ENCODE measurements around the gene SPOCD1. TPM values are rescaled to one million over a fixed set of nuclear protein-coding genes. Genes with fewer than 3 reads are reported as not detected.
A peak's percentile ranks its signal among the peaks of the same experiment; 100 is the strongest.

The SPOCD1 gene
- total and polyA plus RNA-seq, 2 donors from 2014 or later, result 0.22 to 0.98 TPM

DNA sequence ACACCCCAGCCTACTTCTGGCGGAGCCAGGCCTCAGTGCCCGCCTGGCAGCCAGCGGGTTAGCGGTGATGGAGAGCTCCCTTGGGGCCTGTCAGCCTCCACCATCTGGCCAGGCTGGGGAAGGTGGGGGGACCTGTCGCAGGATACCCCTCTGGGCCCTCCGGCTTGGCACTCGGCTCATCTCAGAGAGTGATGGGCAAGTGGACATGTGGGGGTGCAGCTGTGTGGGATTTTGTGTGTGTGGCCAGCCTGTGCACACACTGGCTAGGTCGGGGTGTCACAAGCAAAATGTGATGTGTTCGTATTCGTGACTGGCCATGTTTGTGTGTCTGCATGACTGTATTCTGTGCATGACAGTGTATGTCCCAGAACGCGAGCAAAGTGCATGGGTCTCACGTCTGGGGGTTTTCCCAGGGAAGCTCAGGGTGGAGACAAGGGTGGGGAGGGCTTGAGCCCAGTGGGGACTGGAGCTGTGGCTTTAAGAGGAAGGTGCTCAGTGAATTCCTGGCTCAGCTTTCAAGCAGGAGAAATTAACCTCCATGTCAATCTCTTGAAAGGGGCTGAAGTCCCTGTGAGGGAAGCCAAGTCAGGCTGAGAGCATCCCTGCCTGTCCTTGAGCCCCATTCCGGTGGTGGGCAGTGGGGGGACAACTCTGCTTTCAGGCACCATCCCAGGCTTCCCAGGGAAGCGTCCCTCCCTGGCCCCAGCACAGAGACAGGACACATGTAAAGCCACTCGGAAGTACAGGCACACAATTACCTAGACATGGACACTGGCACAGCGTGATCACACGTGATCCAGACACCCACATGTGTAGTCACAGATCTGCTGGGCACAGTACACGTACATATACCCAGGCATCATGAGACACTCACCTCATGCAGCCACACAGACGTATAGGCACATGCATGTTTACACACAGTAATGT lies 30.5 kb downstream of the SPOCD1 start:
- Histone ChIP-seq H3K36me3 (ENCODE audit: control insufficient read depth in 2 of 3, insufficient read depth in 3 of 3, low read length in 3 of 3) (no peaks in the 10 kb centered on the region), H3K9me3 (ENCODE audit: control insufficient read depth in 2 of 3, insufficient read depth in 1 of 3, low read length in 3 of 3) (no peaks in the 10 kb centered on the region), H3K27me3 (ENCODE audit: control insufficient read depth, insufficient read depth, low read length) (no peaks in the 10 kb centered on the region), H3K4me3 (ENCODE audit: low read length in 3 of 3) (no peak overlapping the region), H3K9ac (ENCODE audit: low read length in 3 of 3) (no peak overlapping the region), H3K4me1 (ENCODE audit: control insufficient read depth in 2 of 3, insufficient read depth in 2 of 3, low read depth in 1 of 3, low read length in 3 of 3) (peaks cover 0 to 3% (median 0%) of the 10 kb centered on the region in 3 donors), H3K27ac (ENCODE audit: low read depth in 2 of 2, low read length in 2 of 2) (no peak overlapping the region)
- FAIRE-seq (no peak), DNase-seq (peak in 2 of 5 donors; percentile 59 to 73)
- TF ChIP-seq, protein P1, sequence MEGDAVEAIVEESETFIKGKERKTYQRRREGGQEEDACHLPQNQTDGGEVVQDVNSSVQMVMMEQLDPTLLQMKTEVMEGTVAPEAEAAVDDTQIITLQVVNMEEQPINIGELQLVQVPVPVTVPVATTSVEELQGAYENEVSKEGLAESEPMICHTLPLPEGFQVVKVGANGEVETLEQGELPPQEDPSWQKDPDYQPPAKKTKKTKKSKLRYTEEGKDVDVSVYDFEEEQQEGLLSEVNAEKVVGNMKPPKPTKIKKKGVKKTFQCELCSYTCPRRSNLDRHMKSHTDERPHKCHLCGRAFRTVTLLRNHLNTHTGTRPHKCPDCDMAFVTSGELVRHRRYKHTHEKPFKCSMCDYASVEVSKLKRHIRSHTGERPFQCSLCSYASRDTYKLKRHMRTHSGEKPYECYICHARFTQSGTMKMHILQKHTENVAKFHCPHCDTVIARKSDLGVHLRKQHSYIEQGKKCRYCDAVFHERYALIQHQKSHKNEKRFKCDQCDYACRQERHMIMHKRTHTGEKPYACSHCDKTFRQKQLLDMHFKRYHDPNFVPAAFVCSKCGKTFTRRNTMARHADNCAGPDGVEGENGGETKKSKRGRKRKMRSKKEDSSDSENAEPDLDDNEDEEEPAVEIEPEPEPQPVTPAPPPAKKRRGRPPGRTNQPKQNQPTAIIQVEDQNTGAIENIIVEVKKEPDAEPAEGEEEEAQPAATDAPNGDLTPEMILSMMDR (IDR thresholded peaks at IDR 0.05; ENCODE audit: borderline replicate concordance, extremely low read depth, insufficient read depth), result no peak
- intact Hi-C loops (cut with DNase I), result no loop called here

DNA sequence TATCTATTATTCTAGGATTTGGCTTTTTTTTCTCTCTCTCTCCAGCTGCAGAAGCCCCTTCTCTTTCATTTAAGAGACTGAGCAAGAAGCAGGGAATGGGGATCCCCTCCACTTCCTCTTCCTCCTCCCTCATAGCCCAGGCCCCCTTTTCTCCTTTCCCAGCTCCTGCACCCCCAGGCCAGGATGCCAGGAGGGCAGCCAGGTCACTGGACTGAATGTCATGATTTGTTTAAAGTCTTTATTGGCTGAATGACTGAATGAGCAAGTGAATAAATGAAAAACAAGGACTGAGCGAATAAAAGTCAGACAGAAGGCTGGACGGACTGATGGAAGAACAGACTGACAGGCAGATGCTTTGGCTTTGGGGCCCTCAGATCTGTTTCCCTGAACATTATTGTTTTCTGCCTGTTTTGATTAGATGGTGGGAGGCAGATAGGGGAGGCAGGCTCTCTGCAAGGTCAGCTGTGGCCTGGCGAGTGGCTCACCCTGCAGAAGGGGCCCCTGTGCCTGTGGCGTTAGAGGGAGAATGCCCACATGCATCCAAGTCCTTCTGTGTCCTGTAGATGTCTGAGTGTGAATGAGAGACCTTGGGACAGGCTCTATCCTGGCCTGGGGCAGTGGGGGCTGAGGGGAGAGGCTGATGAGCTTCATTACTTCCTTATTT lies 31.3 kb downstream of the SPOCD1 start:
- no peak for FAIRE-seq
- no peaks in the 10 kb centered on the region for H3K9me3 ChIP-seq (ENCODE audit: control insufficient read depth in 2 of 3, insufficient read depth in 1 of 3, low read length in 3 of 3)
- no peaks in the 10 kb centered on the region for H3K27me3 ChIP-seq (ENCODE audit: control insufficient read depth, insufficient read depth, low read length)
- H3K27ac ChIP-seq (ENCODE audit: low read depth in 2 of 2, low read length in 2 of 2), result no peak overlapping the region
- TF ChIP-seq, protein P1 (IDR thresholded peaks at IDR 0.05; ENCODE audit: borderline replicate concordance, extremely low read depth, insufficient read depth), result no peak
- H3K4me1 ChIP-seq (ENCODE audit: control insufficient read depth in 2 of 3, insufficient read depth in 2 of 3, low read depth in 1 of 3, low read length in 3 of 3), result peaks cover 0 to 3% (median 0%) of the 10 kb centered on the region in 3 donors
- H3K9ac ChIP-seq (ENCODE audit: low read length in 3 of 3), result no peak overlapping the region
- no peak overlapping the region for H3K4me3 ChIP-seq (ENCODE audit: low read length in 3 of 3)
- intact Hi-C loops (cut with DNase I), result no loop called here
- H3K36me3 ChIP-seq (ENCODE audit: control insufficient read depth in 2 of 3, insufficient read depth in 3 of 3, low read length in 3 of 3), result no peaks in the 10 kb centered on the region
- peak in 1 of 5 donors; percentile 13 for DNase-seq

DNA sequence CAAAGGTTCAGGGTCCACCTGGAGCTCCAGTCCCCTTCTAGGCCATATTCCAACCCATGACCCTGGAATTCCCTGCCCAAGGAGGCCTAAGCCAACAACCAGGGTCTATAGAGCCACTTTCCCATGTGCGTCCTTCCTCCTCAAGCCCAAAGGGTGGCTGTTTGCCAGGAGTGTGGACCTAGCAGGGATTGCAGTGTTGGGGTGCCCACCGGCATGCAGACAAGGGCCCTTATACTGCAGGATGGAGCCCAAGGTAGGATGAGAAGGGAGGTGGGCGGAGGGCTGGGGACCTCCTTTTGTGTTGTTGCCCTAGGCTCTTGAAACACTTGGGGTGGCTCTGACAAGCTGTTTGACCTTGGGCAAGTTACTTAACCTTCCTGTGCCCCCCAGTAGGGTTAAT lies 32.0 kb downstream of the SPOCD1 start:
- Histone ChIP-seq H3K36me3 (ENCODE audit: control insufficient read depth in 2 of 3, insufficient read depth in 3 of 3, low read length in 3 of 3) (no peaks in the 10 kb centered on the region), H3K4me3 (ENCODE audit: low read length in 3 of 3) (no peak overlapping the region), H3K9ac (ENCODE audit: low read length in 3 of 3) (no peak overlapping the region), H3K4me1 (ENCODE audit: control insufficient read depth in 2 of 3, insufficient read depth in 2 of 3, low read depth in 1 of 3, low read length in 3 of 3) (peaks cover 0 to 3% (median 0%) of the 10 kb centered on the region in 3 donors), H3K9me3 (ENCODE audit: control insufficient read depth in 2 of 3, insufficient read depth in 1 of 3, low read length in 3 of 3) (no peaks in the 10 kb centered on the region), H3K27me3 (ENCODE audit: control insufficient read depth, insufficient read depth, low read length) (no peaks in the 10 kb centered on the region), H3K27ac (ENCODE audit: low read depth in 2 of 2, low read length in 2 of 2) (no peak overlapping the region)
- FAIRE-seq (no peak), DNase-seq (peak in 2 of 5 donors; percentile 36 to 43)
- TF ChIP-seq, protein P1 (IDR thresholded peaks at IDR 0.05; ENCODE audit: borderline replicate concordance, extremely low read depth, insufficient read depth), result no peak
- intact Hi-C loops (cut with DNase I), result no loop called here

All from kidney (tissue), 14 donors.